ENCODE results near the gene IGFBP1. TPM values are rescaled to one million over a fixed set of nuclear protein-coding genes. Genes with fewer than 3 reads are reported as not detected.

Gene IGFBP1
- polyA plus RNA-seq, 1 of the 3 experiments (the other 2 are of a cell fraction): not detected

Small RNA genes within 50 kb of the gene (small RNA-seq; reads per million reads assigned to genes)
- 0 reads per million in 7 experiments for gene RNU6-326P

Other genes starting within 250 kb of the IGFBP1 start
- gene CCDC201, start 15.4 kb upstream of the IGFBP1 start, polyA plus RNA-seq (2012; rRNA removed): not detected in 2 replicates
- 51.2 and 80.3 TPM in 2 replicates for gene IGFBP3, start 32.8 kb downstream of the IGFBP1 start, polyA plus RNA-seq (2012; rRNA removed)